Measurements from ENCODE around the gene NKTR. TPM values are rescaled to one million over a fixed set of nuclear protein-coding genes. Genes with fewer than 3 reads are reported as not detected.
A peak's percentile ranks its signal among the peaks of the same experiment; 100 is the strongest.

NKTR gene
- total and polyA plus RNA-seq, 2 experiments from 2014 or later, result 81.3 to 117 TPM

DNA sequence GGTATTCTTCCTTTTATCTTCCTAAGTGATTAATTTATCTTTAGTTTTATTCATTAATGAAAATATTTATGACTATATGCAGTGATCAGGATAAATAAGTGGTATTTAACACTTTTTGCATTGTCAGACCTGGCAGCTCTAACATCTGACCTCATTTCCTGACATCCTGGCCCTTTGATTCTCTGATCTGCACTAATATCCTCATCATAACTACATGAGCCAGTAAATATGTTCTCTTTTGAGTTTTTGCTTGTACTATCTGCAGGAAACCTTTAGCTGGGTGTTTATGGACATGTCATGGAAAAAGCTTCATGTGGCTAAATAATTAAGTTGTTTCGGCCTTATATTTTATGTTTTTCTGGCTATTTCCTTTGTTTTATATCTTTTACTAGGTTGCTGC lies 10.5 kb downstream of the NKTR start:
- Histone ChIP-seq H3K4me3 (no peak overlapping the region), H3K27me3 (ENCODE audit: insufficient read depth) (no peaks in the 10 kb centered on the region), H3F3A (replicated peaks; ENCODE audit: low read depth) (no peaks in the 10 kb centered on the region), H3K79me2 (replicated peaks; ENCODE audit: insufficient read depth) (peaks cover 100% of the 10 kb centered on the region), H3K4me2 (no peak overlapping the region), H3K27ac (ENCODE audit: low read depth) (no peak overlapping the region), H4K20me1 (replicated peaks; ENCODE audit: insufficient read depth) (peaks cover 64% of the 10 kb centered on the region), H3K9me2 (ENCODE audit: insufficient read depth) (no peaks in the 10 kb centered on the region), H2AFZ (no peak overlapping the region), H3K36me3 (ENCODE audit: insufficient read depth) (no peaks in the 10 kb centered on the region), H3K4me1 (ENCODE audit: insufficient read depth) (no peaks in the 10 kb centered on the region)
- Mint-ChIP-seq H3K36me3 (ENCODE audit: low read depth) (peaks cover 26% of the 10 kb centered on the region), H3K4me3 (no peak overlapping the region), H3K27ac (peak overlapping the region; percentile 23; the same call in 1 of the 2 replicates), H3K27me3 (ENCODE audit: insufficient read depth, low read depth, poor library complexity) (peaks cover 2% of the 10 kb centered on the region), H3K9me3 (no peaks in the 10 kb centered on the region), H3K4me1 (peaks cover 7% of the 10 kb centered on the region; the same call in 2 of the 3 replicates)
- no peak for DNase-seq (ENCODE audit: low spot score)
- no peak for ATAC-seq
- TF ChIP-seq STAT1 (IDR thresholded peaks at IDR 0.05; ENCODE audit: unreplicated experiment) (no peak), REST (IDR thresholded peaks at IDR 0.05; ENCODE audit: unreplicated experiment) (no peak), EZH2phosphoT487 (IDR thresholded peaks at IDR 0.05; ENCODE audit: unreplicated experiment) (no peak), CREB1 (CRISPR knock-in tag; IDR thresholded peaks at IDR 0.05; ENCODE audit: low read depth) (no peak), NANOG (IDR thresholded peaks at IDR 0.05; ENCODE audit: borderline replicate concordance) (no peak)

DNA sequence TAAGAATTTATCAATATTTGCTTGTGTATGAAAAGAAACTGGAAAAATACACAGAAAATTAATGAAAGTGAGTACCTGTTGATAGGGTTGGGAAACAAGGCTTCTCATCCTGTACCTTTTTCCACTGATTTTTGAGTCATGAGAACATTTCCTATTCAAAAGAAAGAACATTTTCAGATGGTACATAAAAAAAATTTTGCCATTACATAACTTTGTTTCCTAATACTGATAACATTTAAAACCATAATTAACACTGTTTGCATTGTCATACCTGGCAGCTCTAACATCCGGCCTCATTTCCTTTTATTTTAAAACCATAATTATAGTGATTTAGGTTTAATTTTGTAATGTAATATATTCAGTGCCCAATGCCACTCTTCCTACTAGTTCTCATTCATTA lies 11.7 kb downstream of the NKTR start:
- Histone ChIP-seq H3K27me3 (ENCODE audit: insufficient read depth) (no peaks in the 10 kb centered on the region), H3K9me2 (ENCODE audit: insufficient read depth) (no peaks in the 10 kb centered on the region), H3F3A (replicated peaks; ENCODE audit: low read depth) (no peaks in the 10 kb centered on the region), H4K20me1 (replicated peaks; ENCODE audit: insufficient read depth) (peaks cover 62% of the 10 kb centered on the region), H3K36me3 (ENCODE audit: insufficient read depth) (no peaks in the 10 kb centered on the region), H3K4me2 (no peak overlapping the region), H3K4me3 (no peak overlapping the region), H2AFZ (no peak overlapping the region), H3K27ac (ENCODE audit: low read depth) (no peak overlapping the region), H3K4me1 (ENCODE audit: insufficient read depth) (no peaks in the 10 kb centered on the region), H3K79me2 (replicated peaks; ENCODE audit: insufficient read depth) (peaks cover 100% of the 10 kb centered on the region)
- H3K9me3 Mint-ChIP-seq, result no peaks in the 10 kb centered on the region
- DNase-seq (ENCODE audit: low spot score) (no peak), ATAC-seq (no peak)
- H3K27me3 Mint-ChIP-seq (ENCODE audit: insufficient read depth, low read depth, poor library complexity), result peaks cover 2% of the 10 kb centered on the region
- H3K36me3 Mint-ChIP-seq (ENCODE audit: low read depth), result peaks cover 23% of the 10 kb centered on the region
- peak overlapping the region; percentile 45; the same call in 1 of the 2 replicates for H3K27ac Mint-ChIP-seq
- no peak overlapping the region for H3K4me3 Mint-ChIP-seq
- H3K4me1 Mint-ChIP-seq, result peaks cover 9% of the 10 kb centered on the region; the same call in 2 of the 3 replicates
- no peak for TF ChIP-seq REST (IDR thresholded peaks at IDR 0.05; ENCODE audit: unreplicated experiment)
- TF ChIP-seq ZNF331 (CRISPR knock-in tag; IDR thresholded peaks at IDR 0.05; ENCODE audit: low read depth), result no peak
- TF ChIP-seq POLR2AphosphoS5 (IDR thresholded peaks at IDR 0.05; ENCODE audit: low read depth), result no peak

Data from GM23338 (cell line).